ENCODE measurements around the gene HEBP2.

Gene HEBP2

DNA sequence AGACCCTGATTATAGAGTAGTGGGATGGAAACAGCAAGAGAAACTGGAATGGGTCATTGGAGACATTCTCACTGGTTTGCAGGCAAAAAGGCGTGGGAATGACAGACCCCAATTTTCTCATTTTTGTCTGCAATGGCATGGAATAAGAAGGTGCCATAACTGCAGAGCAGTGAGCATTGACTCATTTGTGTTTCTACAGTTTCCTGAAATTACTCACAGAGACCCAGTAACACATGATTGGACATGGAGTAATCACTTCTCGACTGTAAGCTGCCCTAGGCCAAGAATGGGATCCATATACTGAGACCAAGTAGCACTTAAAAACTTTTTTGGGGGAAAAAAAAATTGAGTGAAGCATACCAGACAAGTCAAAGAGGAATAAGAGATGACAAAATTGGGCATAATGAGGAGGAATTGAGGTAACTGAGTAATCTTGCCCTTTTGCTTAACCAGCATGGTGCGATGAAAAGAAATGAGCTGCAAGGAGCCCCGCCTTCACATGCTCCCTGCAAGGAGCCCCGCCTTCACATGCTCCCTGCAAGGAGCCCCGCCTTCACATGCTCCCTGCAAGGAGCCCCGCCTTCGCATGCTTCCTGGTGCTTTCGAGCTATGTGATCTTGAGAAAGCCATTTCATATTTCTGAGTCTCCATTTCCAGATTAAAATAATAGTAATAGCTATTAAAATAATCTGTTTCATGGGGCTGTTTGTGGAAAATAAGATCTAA lies 51.1 kb downstream of the HEBP2 start:
- DNase-seq (ENCODE audit: low read depth in 2 of 2): peak; percentile 6 to 17

DNA sequence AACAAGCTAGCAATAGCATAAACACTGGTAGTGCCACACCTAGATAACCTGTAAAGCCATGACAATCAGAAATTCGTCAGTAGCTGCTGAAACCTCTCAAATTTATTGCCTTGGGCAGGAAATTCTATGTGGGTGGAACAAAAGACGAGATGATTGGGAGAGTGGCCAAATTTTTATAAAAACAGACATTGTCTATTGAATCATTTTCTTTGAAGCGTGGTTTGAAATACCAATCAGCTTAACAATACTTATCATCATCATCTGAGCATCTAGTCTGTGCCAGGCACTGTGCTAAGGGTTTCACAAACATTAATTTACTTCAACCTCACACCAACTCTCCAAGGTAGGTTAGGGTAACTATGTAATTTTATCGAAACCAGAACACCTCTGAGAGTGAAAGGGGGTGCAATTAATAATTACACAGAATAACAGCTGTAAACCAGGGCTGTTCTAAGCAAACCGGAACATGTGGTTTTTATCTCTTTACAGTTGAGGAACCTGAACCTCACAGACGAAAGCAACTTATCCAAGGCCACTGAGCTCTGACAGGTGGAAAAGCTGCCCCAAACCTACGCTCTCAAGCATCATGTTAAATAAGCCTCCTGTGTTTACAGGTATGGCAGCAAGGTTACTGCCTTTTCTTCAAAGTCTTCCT lies 51.9 kb downstream of the HEBP2 start:
- DNase-seq (ENCODE audit: low read depth in 2 of 2): no peak

GRCh38 chr6:138456401-138456790 lies 52.4 kb downstream of the HEBP2 start:
- no peak for DNase-seq (ENCODE audit: low read depth in 2 of 2)

DNA sequence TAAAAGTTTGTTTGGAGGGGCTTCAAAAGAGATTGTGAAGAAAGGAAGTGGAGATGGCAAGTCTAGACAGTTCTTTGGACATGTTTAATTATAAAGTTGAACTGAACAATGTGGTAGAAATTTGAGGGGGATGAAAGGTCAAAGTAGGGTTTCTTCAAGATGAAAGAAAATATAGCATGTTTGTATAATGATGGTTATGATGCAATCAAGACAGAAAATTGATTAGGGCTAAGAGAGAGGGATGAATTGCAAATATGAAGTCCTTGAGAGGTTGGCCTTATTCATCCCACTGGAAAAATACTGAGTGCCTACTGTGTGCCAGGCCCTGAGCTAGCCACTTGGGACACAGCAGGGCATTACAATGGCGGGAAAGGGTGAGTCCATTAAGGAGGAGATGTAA lies 57.6 kb downstream of the HEBP2 start:
- DNase-seq (ENCODE audit: low read depth in 2 of 2): no peak

GRCh38 chr6:138464085-138464484 lies 60.1 kb downstream of the HEBP2 start:
- DNase-seq (ENCODE audit: low read depth in 2 of 2): no peak

DNA sequence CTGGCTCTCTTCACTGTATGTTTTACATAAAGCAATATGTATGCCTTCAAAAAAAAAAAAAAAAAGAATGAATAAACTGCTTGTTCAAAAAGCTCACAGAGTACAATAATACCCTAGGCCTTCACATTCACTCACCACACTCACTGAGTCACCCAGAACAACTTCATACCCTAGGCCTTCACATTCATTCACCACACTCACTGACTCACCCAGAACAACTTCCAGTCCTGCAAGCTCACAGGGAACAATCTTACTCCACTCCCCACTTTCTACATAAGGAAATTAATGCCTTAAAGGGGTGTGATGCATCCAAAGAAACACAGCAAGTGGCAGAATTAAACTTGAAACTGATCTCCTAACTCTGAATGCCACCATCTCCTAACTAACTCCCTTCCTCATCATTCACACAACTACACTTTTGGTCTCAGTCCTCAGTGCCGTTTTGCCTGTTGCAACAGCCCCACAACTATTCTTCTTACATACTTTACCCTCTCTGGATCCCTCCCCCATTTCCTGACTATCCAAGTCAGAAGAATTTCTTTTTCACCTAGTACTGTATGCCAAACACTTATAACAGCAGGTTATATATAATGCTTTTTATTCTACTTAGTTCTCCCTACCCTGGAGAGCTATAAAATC lies 61.1 kb downstream of the HEBP2 start:
- DNase-seq (ENCODE audit: low read depth in 2 of 2): no peak

- no peak for DNase-seq (ENCODE audit: low read depth in 2 of 2)
Observed at GRCh38 chr6:138467901-138468300, 63.9 kb downstream of the HEBP2 start.

- DNase-seq (ENCODE audit: low read depth in 2 of 2): no peak
Observed at GRCh38 chr6:138468320-138469015, 64.4 kb downstream of the HEBP2 start.
